ENCODE measurements around the gene MKRN1.

Gene MKRN1

GRCh38 chr7:140484479-140484878 is 5.2 kb upstream of the MKRN1 start:
- no peak for DNase-seq

- DNase-seq = no peak
Observed at GRCh38 chr7:140479739-140480084, 407 bp upstream of the MKRN1 start.

GRCh38 chr7:140478246-140479061 is 851 bp downstream of the MKRN1 start:
- peak; percentile 76 for DNase-seq

GRCh38 chr7:140476698-140477261 is 2.5 kb downstream of the MKRN1 start:
- no peak for DNase-seq

- DNase-seq = no peak
Observed at GRCh38 chr7:140475747-140476333, 3.5 kb downstream of the MKRN1 start.

- DNase-seq = no peak
Observed at GRCh38 chr7:140463111-140463510, 16.2 kb downstream of the MKRN1 start.

- no peak for DNase-seq
Observed at GRCh38 chr7:140458916-140459315, 20.4 kb downstream of the MKRN1 start.

GRCh38 chr7:140458201-140458600 is 21.1 kb downstream of the MKRN1 start:
- no peak for DNase-seq

- no peak for DNase-seq
Observed at GRCh38 chr7:140456551-140457051, 22.7 kb downstream of the MKRN1 start.

- no peak for DNase-seq
Observed at GRCh38 chr7:140455743-140456142, 23.6 kb downstream of the MKRN1 start.

GRCh38 chr7:140454657-140455015 is 24.7 kb downstream of the MKRN1 start:
- DNase-seq = no peak

GRCh38 chr7:140453785-140454656 is 25.3 kb downstream of the MKRN1 start:
- DNase-seq = peak; percentile 57

GRCh38 chr7:140453273-140453672 is 26.0 kb downstream of the MKRN1 start:
- DNase-seq = no peak

- no peak for DNase-seq
Observed at GRCh38 chr7:140451716-140452115, 27.6 kb downstream of the MKRN1 start.

GRCh38 chr7:140448781-140449480 is 30.4 kb downstream of the MKRN1 start:
- no peak for DNase-seq

GRCh38 chr7:140447841-140448240 is 31.5 kb downstream of the MKRN1 start:
- no peak for DNase-seq

- DNase-seq = no peak
Observed at GRCh38 chr7:140446467-140446866, 32.8 kb downstream of the MKRN1 start.

- DNase-seq = no peak
Observed at GRCh38 chr7:140441519-140441918, 37.8 kb downstream of the MKRN1 start.

- no peak for DNase-seq
Observed at GRCh38 chr7:140440593-140440992, 38.7 kb downstream of the MKRN1 start.

GRCh38 chr7:140439359-140439758 is 39.9 kb downstream of the MKRN1 start:
- DNase-seq = no peak

GRCh38 chr7:140435252-140435895 is 43.9 kb downstream of the MKRN1 start:
- no peak for DNase-seq

- DNase-seq = no peak
Observed at GRCh38 chr7:140433396-140433795, 45.9 kb downstream of the MKRN1 start.
